Duodenal mucosa (tissue), 2 donors: Measurements from ENCODE around the gene ACAP1.
"Not testable (repeated sequence)": the region's sequence is repeated elsewhere in the genome, so short reads cannot be mapped to it uniquely, and the experiment has no call there.

Experiments
- H3K27ac ChIP-seq: one replicate; pipeline ENCODE4 v1.7.0; 2013; ENCODE audit warnings: low read depth, low read length
- H3K27me3 ChIP-seq, 2 donors: one replicate each; pipeline ENCODE4 v1.7.0; 2013; ENCODE audit warnings: low read length in 2 of 2, control low read depth in 1 of 2; ENCODE audit not compliant: insufficient read depth in 2 of 2, control insufficient read depth in 1 of 2
- H3K36me3 ChIP-seq, 2 donors: one replicate each; pipeline ENCODE4 v1.7.0; 2013; ENCODE audit warnings: low read length in 2 of 2, control low read depth in 1 of 2; ENCODE audit not compliant: insufficient read depth in 2 of 2, control insufficient read depth in 1 of 2
- H3K4me1 ChIP-seq, 2 donors: one replicate each; pipeline ENCODE4 v1.7.0; 2013; ENCODE audit warnings: low read length in 2 of 2, control low read depth in 1 of 2; ENCODE audit not compliant: insufficient read depth in 2 of 2, control insufficient read depth in 1 of 2
- H3K4me3 ChIP-seq, 2 donors: one replicate each; pipeline ENCODE4 v1.7.0; 2013; ENCODE audit warnings: low read length in 2 of 2, low read depth in 1 of 2
- H3K9ac ChIP-seq, 2 donors: one replicate each; pipeline ENCODE4 v1.7.0; 2013; ENCODE audit warnings: low read length in 2 of 2, low read depth in 1 of 2
- H3K9me3 ChIP-seq, 2 donors: one replicate each; pipeline ENCODE4 v1.7.0; 2013; ENCODE audit warnings: low read length in 2 of 2, control low read depth in 1 of 2; ENCODE audit not compliant: control insufficient read depth in 1 of 2

Gene ACAP1

DNA sequence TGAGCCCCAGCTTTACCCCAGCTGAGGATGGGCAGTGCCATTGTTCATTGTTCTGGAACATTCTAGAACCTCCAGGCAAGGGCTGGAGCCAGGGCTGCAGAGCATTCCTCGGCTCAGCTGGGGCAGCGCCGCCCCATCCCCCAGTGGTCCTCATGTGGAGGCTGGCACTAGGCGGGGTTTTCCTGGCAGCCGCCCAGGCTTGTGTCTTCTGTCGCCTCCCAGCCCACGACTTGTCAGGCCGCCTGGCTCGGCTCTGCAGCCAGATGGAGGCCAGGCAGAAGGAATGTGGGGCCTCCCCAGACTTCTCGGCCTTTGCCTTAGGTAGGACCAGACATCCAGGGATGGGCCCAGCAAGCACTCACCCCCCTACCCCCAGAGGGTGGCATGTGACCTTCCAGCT lies 18.7 kb downstream of the ACAP1 start, which contains the start of gene TMEM95:
TSS of gene TMEM95 (plus strand) at position 104 of the 400 bp plus-strand sequence. CDS start at position 153, 49 bp downstream.
- Histone ChIP-seq H3K4me1 (peaks cover 11 to 32% of the 10 kb centered on the region in 2 donors), H3K27me3 (no peaks in the 10 kb centered on the region)

DNA sequence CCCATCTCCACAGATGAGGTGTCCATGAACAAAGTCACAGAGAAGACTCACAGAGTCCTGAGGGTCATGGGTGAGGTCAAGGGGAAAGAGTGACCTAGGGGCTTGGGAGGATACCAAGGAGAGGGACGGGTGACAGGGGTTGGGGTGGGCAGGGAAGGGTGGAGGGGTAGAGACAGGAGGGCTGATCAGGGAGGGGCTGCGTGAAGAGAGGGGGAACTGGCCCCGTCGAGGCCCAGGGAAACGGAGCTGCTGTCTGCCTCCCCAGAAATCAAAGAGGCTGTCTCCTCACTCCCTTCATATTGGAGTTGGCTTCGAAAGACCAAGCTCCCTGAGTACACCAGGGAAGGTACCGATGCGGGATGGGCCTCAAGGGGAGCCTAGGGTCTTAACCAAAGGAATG lies 19.2 kb downstream of the ACAP1 start:
- Histone ChIP-seq H3K36me3 (no peaks in the 10 kb centered on the region), H3K27me3 (no peaks in the 10 kb centered on the region), H3K9ac (no peak overlapping the region), H3K4me3 (no peak overlapping the region), H3K27ac (no peak overlapping the region), H3K4me1 (peaks cover 11 to 28% of the 10 kb centered on the region in 2 donors), H3K9me3 (no peaks in the 10 kb centered on the region)

More for the DNA sequence above, 18.7 kb downstream of the ACAP1 start, which contains the start of gene TMEM95:
- Histone ChIP-seq H3K4me3 (no peak within 1 kb of the TSS), H3K36me3 (no peaks in the 10 kb centered on the region), H3K27ac (no peak within 1 kb of the TSS), H3K9me3 (no peaks in the 10 kb centered on the region), H3K9ac (no peak within 1 kb of the TSS)

DNA sequence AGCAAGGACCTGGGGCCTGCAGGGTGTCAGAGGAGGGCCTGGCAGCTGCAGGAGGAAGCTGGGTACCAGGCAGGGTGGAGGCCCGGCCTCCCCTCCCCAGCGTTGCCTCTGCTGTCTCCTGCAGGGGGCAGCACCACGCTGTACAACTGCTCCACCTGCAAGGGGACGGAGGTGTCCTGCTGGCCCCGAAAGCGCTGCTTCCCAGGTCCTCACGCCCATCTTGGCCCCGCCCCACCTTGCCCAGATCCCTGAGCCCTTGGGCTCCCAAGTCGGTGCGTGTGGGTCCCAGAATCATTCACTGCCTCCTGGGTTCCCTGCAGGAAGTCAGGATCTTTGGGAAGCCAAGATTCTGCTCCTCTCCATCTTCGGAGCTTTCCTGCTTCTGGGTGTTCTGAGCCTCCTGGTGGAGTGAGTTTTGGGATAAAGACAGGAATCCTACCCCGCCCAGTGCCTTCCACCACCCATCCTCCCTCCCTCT lies 19.8 kb downstream of the ACAP1 start:
- Histone ChIP-seq H3K27me3 (no peaks in the 10 kb centered on the region), H3K36me3 (no peaks in the 10 kb centered on the region), H3K27ac (no peak overlapping the region), H3K9me3 (no peaks in the 10 kb centered on the region), H3K9ac (no peak overlapping the region), H3K4me1 (peaks cover 11 to 22% of the 10 kb centered on the region in 2 donors), H3K4me3 (no peak overlapping the region)

DNA sequence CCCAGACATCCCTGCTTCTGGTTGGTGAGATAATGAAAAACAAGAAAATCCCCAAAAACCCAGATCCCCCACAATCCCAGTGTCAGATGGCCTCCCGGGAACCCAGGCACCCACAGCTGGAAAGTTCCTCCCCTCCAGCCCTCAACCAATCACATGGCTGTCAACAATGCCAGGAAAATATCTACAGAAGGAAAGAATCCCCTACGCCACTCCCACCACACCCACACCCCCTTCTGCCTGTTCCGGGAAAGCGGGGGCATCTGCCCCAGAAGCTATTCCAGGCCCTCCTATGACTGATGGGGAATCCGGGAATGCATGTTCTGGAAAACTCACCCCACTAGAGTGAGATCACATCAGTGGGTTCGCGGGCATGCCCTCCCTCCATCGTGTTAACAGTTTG lies 20.4 kb downstream of the ACAP1 start:
- H3K4me1 ChIP-seq = peaks cover 11 to 21% of the 10 kb centered on the region in 2 donors
- no peaks in the 10 kb centered on the region for H3K36me3 ChIP-seq
- no peak overlapping the region for H3K4me3 ChIP-seq
- H3K27me3 ChIP-seq = no peaks in the 10 kb centered on the region
- no peak overlapping the region for H3K27ac ChIP-seq
- H3K9me3 ChIP-seq = no peaks in the 10 kb centered on the region
- H3K9ac ChIP-seq = no peak overlapping the region

DNA sequence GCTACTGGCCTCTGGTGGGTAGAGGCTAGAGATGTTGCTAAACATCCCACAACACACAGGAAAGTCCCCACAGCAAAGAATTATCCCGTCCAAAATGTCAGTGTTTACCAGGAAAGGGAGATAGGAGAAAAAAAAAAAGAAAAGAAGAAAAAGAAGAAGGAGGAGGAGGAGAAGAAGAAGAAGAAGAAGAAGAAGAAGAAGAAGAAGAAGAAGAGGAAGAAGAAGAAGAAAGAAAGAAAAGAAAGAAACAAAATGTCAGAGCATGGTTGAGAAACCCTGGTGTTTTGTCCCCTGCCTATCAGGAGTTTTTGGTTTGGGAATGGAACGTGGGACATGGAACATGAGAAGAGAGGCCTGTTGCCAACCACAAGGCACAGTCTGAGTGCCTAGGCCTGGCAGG lies 21.1 kb downstream of the ACAP1 start:
- Histone ChIP-seq H3K27me3 (no peaks in the 10 kb centered on the region), H3K27ac (no peak overlapping the region), H3K9me3 (no peaks in the 10 kb centered on the region), H3K4me1 (peaks cover 10 to 18% of the 10 kb centered on the region in 2 donors), H3K9ac (no peak overlapping the region), H3K36me3 (no peaks in the 10 kb centered on the region), H3K4me3 (no peak overlapping the region)

DNA sequence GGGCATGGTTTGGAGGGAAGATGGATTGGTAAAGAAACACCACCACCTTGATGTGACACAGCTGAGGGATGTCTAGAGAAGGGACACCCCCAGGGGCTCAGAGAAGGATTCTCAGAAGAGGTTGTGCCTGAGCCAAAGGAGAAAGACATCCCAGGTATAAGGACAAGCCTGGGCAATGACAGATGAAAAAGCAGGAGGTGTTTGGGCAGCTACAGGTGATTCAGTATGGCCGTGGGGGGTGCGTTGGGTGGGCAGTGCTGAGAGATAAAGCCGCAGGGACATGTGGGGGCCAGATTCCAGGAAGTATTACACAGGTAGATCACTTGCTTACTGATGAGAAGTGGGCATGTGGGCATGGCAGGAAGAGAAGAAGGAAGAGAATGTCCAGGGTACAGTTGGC lies 25.6 kb downstream of the ACAP1 start:
- Histone ChIP-seq H3K4me3 (no peak overlapping the region), H3K27ac (no peak overlapping the region)

DNA sequence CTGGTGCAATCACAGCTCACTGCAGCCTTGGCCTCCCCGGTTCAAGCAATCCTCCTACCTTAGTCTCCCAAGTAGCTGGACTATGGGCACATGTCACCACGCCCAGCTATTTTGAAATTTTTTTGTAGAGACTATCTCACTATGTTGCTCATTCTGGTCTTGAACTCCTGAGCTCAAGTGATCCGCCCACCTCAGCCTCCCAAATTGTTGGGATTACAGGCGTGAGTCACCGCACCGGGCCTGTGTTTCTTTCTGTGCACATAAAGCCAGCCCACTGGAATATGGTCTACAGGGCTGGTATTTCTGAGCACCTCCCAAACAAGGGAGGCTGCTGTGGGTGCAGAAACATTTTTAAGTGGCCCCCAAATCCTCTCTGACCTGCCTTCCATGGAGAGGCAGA lies 27.0 kb downstream of the ACAP1 start:
- Histone ChIP-seq H3K4me1 (no peaks in the 10 kb centered on the region), H3K4me3 (no peak overlapping the region), H3K9ac (no peak overlapping the region), H3K27me3 (no peaks in the 10 kb centered on the region), H3K27ac (no peak overlapping the region), H3K9me3 (no peaks in the 10 kb centered on the region), H3K36me3 (no peaks in the 10 kb centered on the region)

More for the DNA sequence above, 25.6 kb downstream of the ACAP1 start:
- no peaks in the 10 kb centered on the region for H3K9me3 ChIP-seq
- no peaks in the 10 kb centered on the region for H3K27me3 ChIP-seq
- no peak overlapping the region for H3K9ac ChIP-seq
- H3K4me1 ChIP-seq = no peaks in the 10 kb centered on the region
- H3K36me3 ChIP-seq = no peaks in the 10 kb centered on the region

DNA sequence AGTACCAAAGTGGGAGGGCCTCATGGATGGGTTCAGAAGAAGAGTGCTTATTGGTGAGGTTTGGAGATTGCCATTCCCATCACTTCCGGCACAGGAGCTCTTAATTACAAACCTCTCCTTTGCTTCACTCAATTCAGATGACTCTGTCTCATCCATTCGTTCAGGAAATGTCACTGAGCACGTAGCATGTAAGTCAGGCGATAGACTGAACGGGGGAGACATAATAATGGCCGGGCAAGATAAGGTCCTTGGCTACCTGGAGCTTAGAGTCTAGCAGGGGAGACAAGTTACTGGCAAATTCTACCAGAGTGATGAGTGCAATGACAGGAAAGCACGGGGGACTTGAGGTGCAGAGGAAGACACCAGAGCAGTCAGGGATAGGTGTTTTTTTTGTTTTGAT lies 29.6 kb downstream of the ACAP1 start:
- not testable (repeated sequence) for H3K9me3 ChIP-seq, H3K27me3 ChIP-seq, H3K9ac ChIP-seq, H3K27ac ChIP-seq, H3K4me3 ChIP-seq, H3K36me3 ChIP-seq, H3K4me1 ChIP-seq

DNA sequence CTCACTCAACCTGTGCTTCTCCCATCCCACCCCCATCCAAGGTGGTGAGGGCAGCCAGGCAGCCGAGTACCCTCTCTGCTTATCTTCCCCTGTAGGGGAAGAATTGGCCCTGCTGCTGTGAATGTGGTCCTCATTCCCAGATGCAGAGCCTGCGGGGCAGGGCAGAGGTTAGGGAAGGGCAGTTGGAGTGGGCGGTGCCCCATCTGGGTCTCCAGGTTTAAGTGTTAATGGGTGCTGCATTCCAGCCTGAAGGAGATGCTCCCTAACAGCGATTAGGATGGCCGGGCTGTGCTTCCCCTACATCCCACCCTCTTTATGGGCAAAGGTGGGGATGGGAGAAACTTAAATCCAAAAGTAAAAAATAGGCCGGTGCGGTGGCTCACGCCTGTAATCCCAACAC lies 30.8 kb downstream of the ACAP1 start:
- Histone ChIP-seq H3K9ac (no peak overlapping the region), H3K4me1 (no peaks in the 10 kb centered on the region), H3K36me3 (no peaks in the 10 kb centered on the region), H3K9me3 (no peaks in the 10 kb centered on the region), H3K27ac (no peak overlapping the region), H3K27me3 (no peaks in the 10 kb centered on the region), H3K4me3 (no peak overlapping the region)

DNA sequence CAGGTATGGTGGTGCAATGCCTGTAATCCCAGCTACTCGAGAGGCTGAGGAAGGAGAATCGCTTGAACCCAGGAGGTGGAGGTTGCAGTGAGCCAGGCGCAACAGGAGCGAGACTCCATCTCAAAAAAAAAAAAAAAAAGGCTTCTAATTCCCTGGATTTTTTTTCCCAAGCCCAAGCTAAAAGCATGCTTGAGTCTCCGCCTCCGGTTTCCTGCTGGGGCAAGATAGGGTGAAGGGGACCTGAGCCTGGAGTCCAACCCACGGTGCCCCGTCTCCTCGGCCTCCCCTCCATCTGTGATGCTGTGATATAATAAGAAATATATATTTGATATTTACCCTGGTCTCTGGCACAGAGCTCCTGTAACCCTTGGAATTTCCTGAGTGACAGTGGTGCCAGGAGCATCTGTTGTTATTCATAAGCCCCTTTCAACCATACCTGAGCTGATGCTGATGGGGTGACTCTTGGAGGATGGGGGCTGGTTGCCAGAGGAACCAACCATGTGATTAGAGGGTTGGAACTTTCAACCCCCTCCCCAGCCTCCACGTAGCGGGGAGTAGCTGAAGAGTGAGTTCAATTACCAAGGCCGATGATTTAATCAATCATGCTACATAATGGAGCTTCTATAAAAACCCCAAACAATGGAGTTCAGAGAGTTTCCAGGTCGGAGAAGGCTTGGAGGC lies 31.7 kb downstream of the ACAP1 start:
- no peaks in the 10 kb centered on the region for H3K9me3 ChIP-seq
- H3K4me3 ChIP-seq = no peak overlapping the region
- no peak overlapping the region for H3K9ac ChIP-seq
- H3K27ac ChIP-seq = no peak overlapping the region
- H3K4me1 ChIP-seq = no peaks in the 10 kb centered on the region
- H3K27me3 ChIP-seq = no peaks in the 10 kb centered on the region
- no peaks in the 10 kb centered on the region for H3K36me3 ChIP-seq
